ENCODE measurements around the gene RALGPS1.
"Not testable (repeated sequence)": the region's sequence is repeated elsewhere in the genome, so short reads cannot be mapped to it uniquely, and the experiment has no call there.

The RALGPS1 gene

GRCh38 chr9:127136880-127137639 lies 222.5 kb downstream of the RALGPS1 start:
- DNase-seq (ENCODE audit: low read depth in 2 of 2): no peak

- no peak for DNase-seq (ENCODE audit: low read depth in 2 of 2)
These were observed 223.2 kb downstream of the RALGPS1 start for GRCh38 chr9:127137640-127138360.

- no peak for DNase-seq (ENCODE audit: low read depth in 2 of 2)
These were observed 223.9 kb downstream of the RALGPS1 start for GRCh38 chr9:127138444-127138843.

GRCh38 chr9:127139071-127139731 lies 224.6 kb downstream of the RALGPS1 start:
- DNase-seq (ENCODE audit: low read depth in 2 of 2): no peak

- DNase-seq (ENCODE audit: low read depth in 2 of 2): no peak
These were observed 225.2 kb downstream of the RALGPS1 start for GRCh38 chr9:127139775-127140174.

GRCh38 chr9:127140181-127140580 lies 225.6 kb downstream of the RALGPS1 start:
- no peak for DNase-seq (ENCODE audit: low read depth in 2 of 2)

GRCh38 chr9:127140842-127141675 lies 226.5 kb downstream of the RALGPS1 start:
- no peak for DNase-seq (ENCODE audit: low read depth in 2 of 2)

GRCh38 chr9:127142291-127142690 lies 227.7 kb downstream of the RALGPS1 start:
- no peak for DNase-seq (ENCODE audit: low read depth in 2 of 2)

- no peak for DNase-seq (ENCODE audit: low read depth in 2 of 2)
These were observed 228.4 kb downstream of the RALGPS1 start for GRCh38 chr9:127142931-127143464.

GRCh38 chr9:127143920-127144465 lies 229.4 kb downstream of the RALGPS1 start:
- no peak for DNase-seq (ENCODE audit: low read depth in 2 of 2)

- no peak for DNase-seq (ENCODE audit: low read depth in 2 of 2)
These were observed 230.3 kb downstream of the RALGPS1 start for GRCh38 chr9:127144670-127145445.

- not testable (repeated sequence) for DNase-seq (ENCODE audit: low read depth in 2 of 2)
These were observed 232.3 kb downstream of the RALGPS1 start for GRCh38 chr9:127146841-127147240.

GRCh38 chr9:127147251-127147650 lies 232.7 kb downstream of the RALGPS1 start:
- no peak for DNase-seq (ENCODE audit: low read depth in 2 of 2)

GRCh38 chr9:127148014-127148413 lies 233.4 kb downstream of the RALGPS1 start:
- DNase-seq (ENCODE audit: low read depth in 2 of 2): no peak

GRCh38 chr9:127149010-127149409 lies 234.4 kb downstream of the RALGPS1 start:
- no peak for DNase-seq (ENCODE audit: low read depth in 2 of 2)

GRCh38 chr9:127149463-127150390 lies 235.1 kb downstream of the RALGPS1 start:
- DNase-seq (ENCODE audit: low read depth in 2 of 2): no peak

GRCh38 chr9:127153501-127153900 lies 238.9 kb downstream of the RALGPS1 start:
- no peak for DNase-seq (ENCODE audit: low read depth in 2 of 2)

GRCh38 chr9:127154003-127154389 lies 239.4 kb downstream of the RALGPS1 start:
- no peak for DNase-seq (ENCODE audit: low read depth in 2 of 2)

All from stimulated activated CD8-positive, alpha-beta memory T cell treated with anti-CD3 and anti-CD28 coated beads, Interleukin-7, amount 100 ng/mL, for 1 hour (primary cell).